CD4-positive, alpha-beta T cell treated with Interferon gamma for 1 hour (primary cell): Measurements from ENCODE around the gene CFAP97D1.
A peak's percentile ranks its signal among the peaks of the same experiment; 100 is the strongest.

Experiments used
- DNase-seq: peaks from one replicate; pipeline ENCODE4 v3.0.0-alpha.2; 2020

Gene CFAP97D1

DNA sequence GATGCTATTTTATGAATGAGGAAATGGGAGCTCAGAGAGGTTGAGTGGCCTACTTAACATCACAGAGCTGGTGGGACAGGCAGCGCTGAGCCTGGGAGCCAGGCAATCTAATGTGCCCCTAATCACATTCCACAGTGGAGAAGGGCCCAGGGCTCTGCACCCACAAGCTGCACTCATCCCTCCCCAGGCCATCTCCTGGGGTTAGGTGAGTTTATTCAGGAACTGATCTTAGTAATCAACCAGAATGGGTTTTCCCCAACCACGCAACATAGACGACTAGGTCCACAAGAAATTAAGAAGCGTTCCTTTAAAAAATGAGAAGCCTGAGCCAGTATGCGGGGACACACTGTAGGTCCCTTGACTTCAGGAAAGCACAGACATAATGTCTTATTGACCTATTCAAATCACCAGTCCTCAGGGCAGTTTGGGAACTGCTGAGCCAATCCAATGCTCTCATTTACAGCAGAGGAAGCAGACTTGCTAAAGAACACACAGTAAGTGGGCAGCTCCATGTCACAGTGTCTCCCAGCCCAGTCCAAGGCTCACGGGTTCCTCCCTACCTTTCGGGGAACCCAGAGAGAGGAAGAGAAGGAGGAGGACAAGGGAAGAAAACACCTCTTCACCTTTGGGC is 50.4 kb downstream of the CFAP97D1 start:
- no peak for DNase-seq

DNA sequence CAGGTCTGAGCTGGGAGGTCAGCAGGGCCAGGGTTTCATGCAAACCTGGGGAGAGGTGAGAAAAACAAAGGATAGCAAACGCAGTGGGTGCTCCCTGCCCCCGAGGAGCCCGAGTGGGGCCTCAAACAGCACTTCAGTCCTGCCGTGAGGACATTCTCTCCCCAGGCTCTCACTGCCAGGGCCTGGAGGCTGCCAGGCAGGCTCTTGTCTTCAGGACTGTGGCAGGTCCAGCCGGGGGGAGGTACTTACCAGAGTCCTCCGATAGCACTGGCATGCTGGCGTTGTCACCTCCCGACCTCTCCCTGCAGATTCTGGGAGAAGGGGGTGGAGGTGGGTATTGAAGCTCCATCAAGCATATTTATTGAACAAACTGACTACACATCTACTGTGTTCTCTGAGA is 51.4 kb downstream of the CFAP97D1 start:
- no peak for DNase-seq

DNA sequence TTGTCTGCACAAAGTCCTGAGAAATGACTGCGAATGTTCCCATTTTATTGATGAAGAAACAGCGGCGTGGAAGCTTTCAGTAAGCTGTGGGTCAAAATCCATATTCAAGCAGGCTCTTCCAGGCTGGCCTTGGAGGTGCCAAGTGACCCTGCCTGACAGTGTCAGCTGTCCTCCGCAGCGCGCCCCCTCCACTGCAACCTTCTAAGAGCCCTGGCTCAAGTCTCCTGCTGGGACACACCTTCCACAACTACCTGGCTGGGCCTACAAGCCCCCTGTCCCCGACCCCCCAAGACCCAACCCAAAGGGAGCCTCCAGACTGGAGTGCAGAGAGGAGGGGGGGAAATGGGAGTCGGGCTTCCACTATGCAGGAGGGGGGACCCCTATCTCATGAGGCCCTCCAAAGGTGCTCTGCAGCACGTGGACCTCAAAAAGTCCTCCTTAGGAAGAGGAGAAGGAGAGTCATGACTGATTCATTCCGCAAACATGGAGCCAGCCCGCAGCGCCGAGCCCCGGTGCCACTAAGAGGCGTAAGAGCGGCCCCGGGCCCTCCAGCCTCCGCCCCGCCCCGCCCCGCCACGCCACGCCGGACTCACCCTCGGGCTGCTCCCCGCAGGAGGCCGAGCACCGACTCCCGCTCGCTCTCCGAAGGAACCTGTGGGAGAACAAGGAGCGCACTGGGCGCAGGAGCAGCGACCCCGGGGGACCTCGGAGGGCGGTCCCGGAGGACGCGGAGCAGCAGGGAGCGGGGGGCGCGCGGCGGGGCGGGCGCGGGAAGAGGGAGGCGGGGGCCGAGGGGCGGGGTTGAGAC is 52.1 kb downstream of the CFAP97D1 start:
- DNase-seq = no peak

DNA sequence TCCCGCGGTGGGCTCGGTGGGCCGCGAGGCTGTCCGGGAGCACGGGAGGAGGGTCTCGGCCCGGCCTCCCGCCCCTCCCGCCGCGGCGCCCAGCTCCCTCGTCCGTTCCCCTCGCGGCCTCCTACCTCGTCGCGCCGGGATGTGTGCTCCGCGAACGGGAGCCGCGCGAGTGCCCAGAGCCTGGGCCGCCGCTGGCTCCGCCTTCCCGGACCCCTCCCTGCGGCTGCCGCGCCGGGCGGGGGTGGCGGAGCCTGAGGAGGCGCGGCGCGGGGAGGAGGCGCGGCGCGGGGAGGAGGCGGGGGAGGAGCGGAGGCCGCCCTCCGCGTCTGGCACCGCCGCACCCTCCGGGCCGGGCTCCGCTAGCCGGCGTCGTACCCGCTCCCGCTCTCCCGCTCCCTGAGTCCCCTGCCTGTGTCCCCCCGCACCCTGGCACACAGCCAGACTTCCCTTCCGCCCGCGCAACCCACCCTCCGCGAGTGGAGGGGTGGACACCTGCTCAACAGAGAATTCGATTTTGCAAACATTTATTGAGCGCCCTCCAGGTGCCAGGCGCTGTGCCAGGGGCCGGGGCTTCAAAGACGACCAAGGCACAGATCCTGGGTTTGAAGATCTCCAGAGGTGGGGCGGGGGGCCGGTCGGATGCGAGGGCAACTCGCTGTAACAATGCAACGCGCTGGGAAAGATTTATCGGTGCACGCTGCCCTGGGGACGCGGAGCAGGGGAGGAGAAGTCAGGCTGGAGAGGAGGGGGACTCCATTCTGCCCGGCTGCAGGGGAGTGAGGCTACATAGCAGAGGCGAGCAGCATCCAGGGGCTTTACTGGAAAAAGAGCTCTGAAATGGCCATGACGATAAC is 53.0 kb downstream of the CFAP97D1 start, which contains the start of gene MPP3:
MPP3 (minus strand) TSS at position 171 of the 854 bp plus-strand sequence. CDS start 1,240 bp downstream, outside the sequence.
- DNase-seq = peak; percentile 25

DNA sequence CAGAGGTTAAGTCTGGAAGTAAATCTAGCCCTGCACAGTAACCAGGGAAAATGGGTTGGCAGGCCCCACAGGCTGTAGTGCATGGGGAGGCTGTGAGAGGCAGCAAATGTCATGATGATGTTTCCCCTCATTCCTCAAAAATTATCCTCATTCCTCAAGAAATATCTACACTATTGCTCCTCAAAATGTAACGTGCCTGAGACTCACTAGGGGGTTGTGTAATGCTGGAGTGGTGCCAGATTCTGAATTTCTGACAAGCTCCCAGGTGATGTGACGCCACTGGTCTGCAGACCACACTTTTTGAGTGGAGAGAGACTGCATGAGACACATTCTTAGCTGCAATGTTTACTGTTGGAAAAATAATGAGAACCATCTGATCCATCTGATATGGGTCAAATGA is 53.9 kb downstream of the CFAP97D1 start:
- DNase-seq = no peak
